Common myeloid progenitor, CD34-positive (primary cell): ENCODE data around the gene EHBP1L1.

Source experiments
- CTCF ChIA-PET: fragments of 350-600 bp; sonication (Branson Sonifier 250); formaldehyde crosslinking; loops from one replicate; lab custom pipeline; 2021; ENCODE audit warnings: antibody characterized with exemption; lab: Charles Lee
- POLR2A ChIA-PET: fragments of 350-600 bp; sonication (Branson Sonifier 250); formaldehyde crosslinking; loops from one replicate; lab custom pipeline; 2021; ENCODE audit warnings: antibody characterized with exemption; lab: Charles Lee
- DNase-seq, 3 donors: peaks; one replicate each; pipeline versions ENCODE4 v3.0.0 to v3.0.0-alpha.2; 2013
- H3K27ac ChIP-seq, 2 experiments: 1 replicate in 1 of 2; 2 replicates in 1 of 2; pipeline ENCODE4 v1.7.0; 2013; ENCODE audit warnings: inconsistent platforms in 2 of 2, low read length in 2 of 2, mild to moderate bottlenecking in 2 of 2, low read depth in 1 of 2, moderate library complexity in 1 of 2; ENCODE audit not compliant: severe bottlenecking in 2 of 2, insufficient read depth in 1 of 2, poor library complexity in 1 of 2
- H3K27me3 ChIP-seq, 5 experiments: replicated peaks in 2 of 5; 1 replicate in 3 of 5; 2 replicates in 2 of 5; pipeline versions ENCODE4 v1.6.1 to v1.7.0; 2013; ENCODE audit warnings: low read length in 4 of 5, mild to moderate bottlenecking in 2 of 5, moderate library complexity in 2 of 5, inconsistent platforms in 1 of 5; ENCODE audit not compliant: insufficient read depth in 5 of 5, control insufficient read depth in 4 of 5
- H3K36me3 ChIP-seq, 4 experiments: 1 replicate in 2 of 4; 2 replicates in 2 of 4; pipeline versions ENCODE4 v1.6.1 to v1.7.0; 2013; ENCODE audit warnings: low read length in 3 of 4, control low read depth in 1 of 4, mild to moderate bottlenecking in 1 of 4; ENCODE audit not compliant: control insufficient read depth in 4 of 4, insufficient read depth in 4 of 4
- H3K4me1 ChIP-seq, 4 experiments: 1 replicate in 3 of 4; 2 replicates in 1 of 4; pipeline versions ENCODE4 v1.6.1 to v1.7.1; 2013; ENCODE audit warnings: low read length in 3 of 4, mild to moderate bottlenecking in 3 of 4, control low read depth in 1 of 4, inconsistent platforms in 1 of 4, moderate library complexity in 1 of 4; ENCODE audit not compliant: control insufficient read depth in 4 of 4, insufficient read depth in 4 of 4; ENCODE audit errors: control extremely low read depth in 1 of 4
- H3K4me3 ChIP-seq, 7 experiments: 1 replicate in 4 of 7; 2 replicates in 3 of 7; pipeline versions ENCODE4 v1.5.1 to v1.7.0; 2013; ENCODE audit warnings: mild to moderate bottlenecking in 7 of 7, low read length in 6 of 7, moderate library complexity in 6 of 7, inconsistent platforms in 2 of 7, low read depth in 2 of 7, control low read depth in 1 of 7; ENCODE audit not compliant: insufficient read depth in 4 of 7, control insufficient read depth in 1 of 7; ENCODE audit errors: extremely low read depth in 1 of 7
- H3K9me3 ChIP-seq, 5 experiments: 1 replicate in 4 of 5; 2 replicates in 1 of 5; pipeline versions ENCODE4 v1.6.1 to v1.7.1; 2013; ENCODE audit warnings: low read length in 4 of 5, mild to moderate bottlenecking in 2 of 5, inconsistent platforms in 1 of 5, low read depth in 1 of 5, moderate library complexity in 1 of 5; ENCODE audit not compliant: control insufficient read depth in 4 of 5, insufficient read depth in 2 of 5; ENCODE audit errors: control extremely low read depth in 1 of 5
- WGBS: methylation state at CpG from one replicate; pipeline ENCODE4 v1.1.5; 2013; ENCODE audit not compliant: insufficient coverage; 5-methylcytosine and 5-hydroxymethylcytosine counted together

EHBP1L1 gene

GRCh38 chr11:65624931-65625627 lies 49.2 kb downstream of the EHBP1L1 start:
- ChIA-PET POLR2A (interaction anchor here (1.0 to 1.5 kb wide), 2 partner anchors 10 to 28 kb away, joined by 4 to 13 read pairs; partner anchors contain the start of gene PCNX3), CTCF (interaction anchor here (0.8 to 7.7 kb wide), 23 partner anchors 8 to 257 kb away, joined by 3 to 56 read pairs (median 6); partner anchors contain the start of genes KAT5, PCNX3, RELA and SIPA1)
- Histone ChIP-seq H3K4me1 (peaks cover 0 to 5% (median 2%) of the 10 kb centered on the region in 4 experiments), H3K4me3 (no peak overlapping the region), H3K27ac (no peak overlapping the region), H3K36me3 (peaks cover 18 to 95% (median 56%) of the 10 kb centered on the region in 4 experiments), H3K9me3 (no peaks in the 10 kb centered on the region), H3K27me3 (no peaks in the 10 kb centered on the region)
- 88% methylated on average over 15 of the region's 30 CpGs for WGBS
- no peak for DNase-seq

DNA sequence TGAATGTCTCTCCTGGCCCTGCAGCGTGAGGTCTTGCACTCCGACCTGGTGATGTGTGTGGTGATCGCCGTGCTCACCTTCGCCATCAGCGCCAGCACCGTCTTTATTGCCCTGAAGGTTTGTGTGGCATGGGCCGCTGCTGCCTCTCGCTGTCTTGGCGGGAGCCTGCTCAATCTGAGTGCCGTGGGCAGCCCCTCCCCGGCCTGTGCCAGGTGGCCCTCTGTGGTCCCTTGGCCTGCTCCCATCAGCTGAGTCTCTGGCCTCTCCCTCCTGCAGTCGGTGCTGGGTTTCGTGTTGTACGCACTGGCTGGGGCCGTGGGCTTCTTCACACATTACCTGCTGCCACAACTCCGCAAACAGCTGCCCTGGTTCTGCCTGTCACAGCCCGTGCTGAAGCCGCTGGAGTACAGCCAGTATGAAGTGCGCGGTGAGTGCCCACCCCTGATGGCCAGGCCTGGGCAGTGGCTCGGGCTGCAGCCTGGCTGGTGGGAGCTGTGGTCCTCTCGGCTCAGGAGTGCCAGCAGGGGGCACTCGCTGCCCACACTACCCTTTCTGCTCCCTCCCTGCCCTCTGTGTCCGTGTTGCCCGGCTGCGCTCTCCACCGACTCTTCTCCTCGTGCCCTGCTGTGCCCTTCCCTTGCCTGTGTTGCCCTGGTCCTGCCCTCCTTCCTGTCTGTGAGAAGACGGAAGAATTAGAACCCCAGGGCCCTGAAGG lies 49.9 kb downstream of the EHBP1L1 start:
- Histone ChIP-seq H3K4me1 (peaks cover 0 to 5% (median 2%) of the 10 kb centered on the region in 4 experiments), H3K9me3 (no peaks in the 10 kb centered on the region), H3K4me3 (no peak overlapping the region), H3K27ac (no peak overlapping the region), H3K27me3 (no peaks in the 10 kb centered on the region), H3K36me3 (peaks cover 16 to 95% (median 57%) of the 10 kb centered on the region in 4 experiments)
- DNase-seq: peak in 2 of 3 donors; percentile 73 to 81
- CTCF ChIA-PET: interaction anchor here (0.7 to 7.7 kb wide), 29 partner anchors 9 to 261 kb away, joined by 3 to 56 read pairs (median 5); partner anchors contain the start of genes KAT5, PCNX3, RELA and SIPA1
- POLR2A ChIA-PET: interaction anchor here (1.0 to 1.5 kb wide), 2 partner anchors 10 to 27 kb away, joined by 4 to 13 read pairs; partner anchors contain the start of gene PCNX3
- WGBS: 66% methylated on average over 29 of the region's 30 CpGs

DNA sequence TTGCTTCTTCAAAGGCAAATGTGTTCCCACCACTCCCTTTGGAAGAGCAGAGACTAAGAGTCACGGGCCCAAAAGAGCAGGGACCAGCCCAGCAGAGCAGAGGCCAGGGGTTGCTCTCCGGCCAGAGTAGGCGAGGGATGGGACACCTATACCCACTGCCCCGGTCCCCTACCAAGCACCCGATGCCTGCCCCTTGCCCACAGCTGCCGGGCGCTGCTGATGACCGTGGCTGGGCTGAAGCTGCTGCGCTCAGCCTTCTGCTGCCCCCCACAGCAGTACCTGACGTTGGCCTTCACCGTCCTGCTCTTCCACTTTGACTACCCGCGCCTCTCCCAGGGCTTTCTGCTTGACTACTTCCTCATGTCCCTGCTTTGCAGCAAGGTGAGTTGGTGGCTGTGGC lies 51.3 kb downstream of the EHBP1L1 start:
- Histone ChIP-seq H3K4me1 (peaks cover 0 to 5% (median 2%) of the 10 kb centered on the region in 4 experiments), H3K36me3 (peaks cover 16 to 93% (median 58%) of the 10 kb centered on the region in 4 experiments), H3K27me3 (no peaks in the 10 kb centered on the region), H3K4me3 (no peak overlapping the region), H3K27ac (no peak overlapping the region), H3K9me3 (no peaks in the 10 kb centered on the region)
- POLR2A ChIA-PET: no interaction called here
- DNase-seq: no peak
- 96% methylated on average over 12 of the region's 13 CpGs for WGBS
- CTCF ChIA-PET: interaction anchor here (0.6 to 7.7 kb wide), 18 partner anchors 11 to 259 kb away, joined by 3 to 56 read pairs (median 7); partner anchors contain the start of genes KAT5, PCNX3, RELA and SIPA1

- no peak overlapping the region for H3K4me3 ChIP-seq
- H3K27me3 ChIP-seq: no peaks in the 10 kb centered on the region
- no peak overlapping the region for H3K27ac ChIP-seq
- CTCF ChIA-PET: interaction anchor here (1.0 to 7.7 kb wide), 3 partner anchors 9 to 25 kb away, joined by 3 to 56 read pairs (median 3); partner anchors contain the start of genes PCNX3 and SIPA1
- H3K4me1 ChIP-seq: peaks cover 0 to 23% (median 14%) of the 10 kb centered on the region in 4 experiments
- WGBS: over 99% methylated on average over 12 of the region's 14 CpGs
- DNase-seq: no peak
- peaks cover 16 to 93% (median 51%) of the 10 kb centered on the region in 4 experiments for H3K36me3 ChIP-seq
- H3K9me3 ChIP-seq: no peaks in the 10 kb centered on the region
- POLR2A ChIA-PET: interaction anchor here (2.3 kb wide), 1 partner anchor 11 kb away, joined by 7 read pairs; no protein-coding TSS in a partner anchor
Observed at GRCh38 chr11:65629579-65629978, 53.7 kb downstream of the EHBP1L1 start.

DNA sequence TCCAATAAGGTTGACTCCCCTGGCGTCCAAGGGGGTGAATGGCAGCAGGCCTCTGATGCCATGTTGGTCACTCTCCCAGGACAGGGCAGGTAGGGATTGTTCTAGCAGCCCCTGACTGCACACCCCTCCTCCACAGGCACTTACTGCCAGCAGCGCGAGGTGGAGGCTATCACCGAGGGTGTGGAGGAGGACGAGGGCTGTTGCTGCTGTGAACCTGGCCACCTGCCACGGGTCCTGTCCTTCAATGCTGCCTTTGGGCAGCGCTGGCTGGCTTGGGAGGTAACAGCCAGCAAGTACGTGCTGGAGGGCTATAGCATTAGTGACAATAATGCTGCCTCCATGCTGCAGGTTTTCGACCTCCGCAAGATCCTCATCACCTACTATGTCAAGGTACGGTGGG lies 54.4 kb downstream of the EHBP1L1 start:
- WGBS: 98% methylated on average over 11 of the region's 11 CpGs

DNA sequence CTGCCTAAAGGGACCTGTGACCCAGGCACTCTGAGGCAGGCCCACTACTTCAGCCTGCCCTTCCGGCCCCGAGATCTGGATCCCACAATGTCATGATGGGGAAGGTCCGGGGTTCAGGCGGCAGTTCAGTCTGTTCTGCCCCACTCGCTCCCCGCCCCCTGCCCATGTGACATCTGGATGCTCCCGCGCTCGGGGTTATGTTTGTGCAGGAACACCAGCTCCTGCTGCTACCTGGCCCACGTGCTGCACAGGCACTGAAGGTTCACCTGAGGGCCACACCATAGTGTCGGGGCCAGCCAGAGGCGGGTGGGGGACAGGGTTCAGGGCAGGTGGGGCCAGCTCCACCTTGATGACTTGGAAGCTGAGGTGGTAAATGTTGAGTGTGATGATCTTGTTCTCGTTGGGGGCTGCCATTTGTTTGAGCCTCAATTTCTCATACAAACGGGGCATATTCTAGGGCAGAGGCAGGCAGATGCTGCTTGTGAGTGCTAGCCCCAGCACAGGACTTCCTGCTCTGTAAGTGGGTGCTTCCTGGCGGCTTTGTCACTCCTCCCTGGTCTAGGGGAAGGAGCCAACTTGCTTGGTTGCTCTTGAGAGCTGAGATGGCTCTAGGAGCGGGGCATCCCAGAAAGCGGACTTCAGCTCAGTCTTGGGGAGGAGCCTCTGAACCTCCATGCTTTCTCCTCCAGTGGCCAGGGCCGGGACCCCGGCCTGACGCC lies 57.7 kb downstream of the EHBP1L1 start:
- H3K27ac ChIP-seq: peak overlapping the region in 1 of 2 experiments; percentile 26
- H3K9me3 ChIP-seq: no peaks in the 10 kb centered on the region
- H3K27me3 ChIP-seq: no peaks in the 10 kb centered on the region
- H3K4me3 ChIP-seq: peak overlapping the region in 2 of 7 experiments; percentile 46 to 57
- ChIA-PET CTCF (interaction anchor here (0.7 to 3.5 kb wide), 14 partner anchors 9 to 185 kb away, joined by 3 to 18 read pairs (median 4); no protein-coding TSS in a partner anchor), POLR2A (no interaction called here)
- WGBS: 51% methylated on average over 16 of the region's 20 CpGs
- DNase-seq: peak in 2 of 3 donors; percentile 75 to 84
- H3K4me1 ChIP-seq: peaks cover 0 to 42% (median 31%) of the 10 kb centered on the region in 4 experiments
- peaks cover 7 to 80% (median 43%) of the 10 kb centered on the region in 4 experiments for H3K36me3 ChIP-seq

More for the DNA sequence above, 54.4 kb downstream of the EHBP1L1 start:
- Histone ChIP-seq H3K27ac (no peak overlapping the region), H3K4me3 (no peak overlapping the region), H3K36me3 (peaks cover 14 to 93% (median 55%) of the 10 kb centered on the region in 4 experiments), H3K4me1 (peaks cover 0 to 29% (median 17%) of the 10 kb centered on the region in 4 experiments), H3K9me3 (no peaks in the 10 kb centered on the region), H3K27me3 (no peaks in the 10 kb centered on the region)
- DNase-seq: no peak
- CTCF ChIA-PET: interaction anchor here (1.4 kb wide), 1 partner anchor 13 kb away, joined by 4 read pairs; no protein-coding TSS in a partner anchor
- POLR2A ChIA-PET: interaction anchor here (2.3 kb wide), 1 partner anchor 10 kb away, joined by 7 read pairs; no protein-coding TSS in a partner anchor
